Adrenal gland (tissue), 5 donors: Measurements from ENCODE around the gene KIF5A.

ENCODE experiments used
- CTCF ChIP-seq, 6 experiments: fragments of 450-650 bp in 4 of 6; fragments of 200-600 bp in 2 of 6; sonication (generic) in 1 of 6; IDR thresholded peaks; 1 replicate in 5 of 6; 2 replicates in 1 of 6; pipeline versions ENCODE4 v1.5.1 to v1.8.0; 2016 to 2021; ENCODE audit warnings: antibody characterized with exemption in 6 of 6, mild to moderate bottlenecking in 2 of 6, moderate library complexity in 1 of 6
- POLR2A ChIP-seq, 2 donors: fragments of 450-650 bp; IDR thresholded peaks; one replicate each; pipeline ENCODE4 v1.6.1; 2017; ENCODE audit warnings: antibody characterized with exemption in 2 of 2, mild to moderate bottlenecking in 2 of 2, moderate library complexity in 1 of 2
- donor health status: DM: no; HTN: no; CAD: no.

GRCh38 chr12:57549203-57549908 is 488 bp upstream of the KIF5A start:
- TF ChIP-seq CTCF (IDR thresholded peaks at IDR 0.05) (no peak), POLR2A (IDR thresholded peaks at IDR 0.05) (no peak)
